ENCODE results near the gene STK32B. TPM values are rescaled to one million over a fixed set of nuclear protein-coding genes. Genes with fewer than 3 reads are reported as not detected.

STK32B gene
- total and polyA plus RNA-seq, 7 experiments from 2014 or later: 1.7 TPM; not detected in 6

GRCh38 chr4:5211282-5211839 lies 160.1 kb downstream of the STK32B start:
- H3K4me3 ChIP-seq (ENCODE audit: low read length): no peak overlapping the region
- H3K27me3 Mint-ChIP-seq: peaks cover 0 to 9% (median 7%) of the 10 kb centered on the region in 5 donors
- H3K36me3 ChIP-seq (ENCODE audit: control insufficient read depth in 2 of 3, insufficient read depth in 3 of 3, low read length in 3 of 3): no peaks in the 10 kb centered on the region
- no peak overlapping the region for H3K4me3 Mint-ChIP-seq
- no peaks in the 10 kb centered on the region for H3K4me1 ChIP-seq (ENCODE audit: control insufficient read depth in 2 of 2, insufficient read depth in 2 of 2, low read length in 2 of 2)
- H3K9me3 Mint-ChIP-seq: peaks cover 0 to 5% (median 0%) of the 10 kb centered on the region in 11 donors
- DNase-seq (no peak), ATAC-seq (no peak)
- H3K27me3 ChIP-seq (ENCODE audit: control insufficient read depth in 2 of 2, insufficient read depth in 2 of 2, low read length in 2 of 2): no peaks in the 10 kb centered on the region
- no peaks in the 10 kb centered on the region for H3K9me3 ChIP-seq (ENCODE audit: control insufficient read depth in 2 of 3, low read length in 3 of 3)
- CTCF ChIA-PET: no interaction called here
- no peak overlapping the region for H3K27ac Mint-ChIP-seq
- intact Hi-C loops (cut with micrococcal nuclease): no loop called here
- POLR2A ChIA-PET: no interaction called here
- no peak overlapping the region for H3K27ac ChIP-seq (ENCODE audit: low read depth, low read length)
- H3K36me3 Mint-ChIP-seq: no peaks in the 10 kb centered on the region
- H3K4me1 Mint-ChIP-seq: no peaks in the 10 kb centered on the region

DNA sequence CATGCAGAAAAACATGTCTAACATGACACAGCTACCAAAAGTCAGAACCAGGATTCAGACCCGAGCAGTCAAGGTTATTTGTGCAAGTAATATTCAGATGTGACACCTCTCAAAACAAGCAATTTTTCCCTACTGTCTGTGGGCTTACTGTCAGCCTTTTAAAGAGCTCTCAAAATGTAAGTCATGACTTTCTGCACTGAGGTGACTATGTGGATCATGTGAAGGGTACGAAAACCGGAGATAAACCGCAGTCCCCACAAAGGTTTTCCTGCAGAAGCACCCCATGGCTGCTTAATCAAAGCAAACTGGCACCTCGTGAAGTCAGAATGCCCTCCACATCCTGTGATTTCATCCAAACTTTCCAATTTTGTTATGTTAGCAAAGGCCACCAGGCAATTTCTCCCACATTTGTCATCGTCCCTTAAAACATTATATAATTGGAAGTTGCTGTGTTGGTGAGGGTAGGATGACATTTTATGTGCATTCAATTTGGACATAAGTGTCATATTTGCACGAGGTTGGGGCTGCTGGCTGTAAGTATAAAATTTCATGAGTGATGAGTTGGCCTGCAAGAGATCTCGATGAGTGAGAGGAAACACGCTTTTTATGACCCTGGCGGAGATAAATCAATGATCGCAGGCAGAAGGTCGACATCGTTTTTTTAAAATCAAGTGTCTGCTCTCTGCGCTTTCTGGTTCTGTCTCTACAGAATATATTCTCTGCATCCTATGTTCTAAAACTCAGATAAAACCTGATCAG lies 161.2 kb downstream of the STK32B start:
- H3K9me3 Mint-ChIP-seq: peaks cover 0 to 5% (median 0%) of the 10 kb centered on the region in 11 donors

GRCh38 chr4:5213087-5213595 lies 161.9 kb downstream of the STK32B start:
- Histone ChIP-seq H3K27me3 (ENCODE audit: control insufficient read depth in 2 of 2, insufficient read depth in 2 of 2, low read length in 2 of 2) (no peaks in the 10 kb centered on the region), H3K36me3 (ENCODE audit: control insufficient read depth in 2 of 3, insufficient read depth in 3 of 3, low read length in 3 of 3) (no peaks in the 10 kb centered on the region), H3K4me1 (ENCODE audit: control insufficient read depth in 2 of 2, insufficient read depth in 2 of 2, low read length in 2 of 2) (no peaks in the 10 kb centered on the region), H3K27ac (ENCODE audit: low read depth, low read length) (no peak overlapping the region), H3K4me3 (ENCODE audit: low read length) (no peak overlapping the region), H3K9me3 (ENCODE audit: control insufficient read depth in 2 of 3, low read length in 3 of 3) (no peaks in the 10 kb centered on the region)
- Mint-ChIP-seq H3K27me3 (peaks cover 0 to 12% (median 9%) of the 10 kb centered on the region in 5 donors), H3K36me3 (no peaks in the 10 kb centered on the region), H3K4me3 (no peak overlapping the region), H3K4me1 (no peaks in the 10 kb centered on the region), H3K27ac (no peak overlapping the region), H3K9me3 (peaks cover 0 to 5% (median 0%) of the 10 kb centered on the region in 11 donors)
- POLR2A ChIA-PET: interaction anchor here (0.8 kb wide), 1 partner anchor 278 kb away, joined by 3 read pairs; no protein-coding TSS in a partner anchor
- intact Hi-C loops (cut with micrococcal nuclease): no loop called here
- DNase-seq (no peak), ATAC-seq (no peak)
- CTCF ChIA-PET: no interaction called here

More for the DNA sequence above, 161.2 kb downstream of the STK32B start:
- H3K27ac ChIP-seq (ENCODE audit: low read depth, low read length): no peak overlapping the region
- ATAC-seq (no peak), DNase-seq (no peak)
- H3K4me1 ChIP-seq (ENCODE audit: control insufficient read depth in 2 of 2, insufficient read depth in 2 of 2, low read length in 2 of 2): no peaks in the 10 kb centered on the region
- Mint-ChIP-seq H3K4me3 (no peak overlapping the region), H3K27me3 (peaks cover 0 to 11% (median 9%) of the 10 kb centered on the region in 5 donors), H3K27ac (no peak overlapping the region), H3K36me3 (no peaks in the 10 kb centered on the region), H3K4me1 (no peaks in the 10 kb centered on the region)
- no peaks in the 10 kb centered on the region for H3K36me3 ChIP-seq (ENCODE audit: control insufficient read depth in 2 of 3, insufficient read depth in 3 of 3, low read length in 3 of 3)
- H3K4me3 ChIP-seq (ENCODE audit: low read length): no peak overlapping the region
- CTCF ChIA-PET: no interaction called here
- intact Hi-C loops (cut with micrococcal nuclease): no loop called here
- H3K9me3 ChIP-seq (ENCODE audit: control insufficient read depth in 2 of 3, low read length in 3 of 3): no peaks in the 10 kb centered on the region
- POLR2A ChIA-PET: interaction anchor here (0.8 kb wide), 1 partner anchor 277 kb away, joined by 3 read pairs; no protein-coding TSS in a partner anchor
- H3K27me3 ChIP-seq (ENCODE audit: control insufficient read depth in 2 of 2, insufficient read depth in 2 of 2, low read length in 2 of 2): no peaks in the 10 kb centered on the region

DNA sequence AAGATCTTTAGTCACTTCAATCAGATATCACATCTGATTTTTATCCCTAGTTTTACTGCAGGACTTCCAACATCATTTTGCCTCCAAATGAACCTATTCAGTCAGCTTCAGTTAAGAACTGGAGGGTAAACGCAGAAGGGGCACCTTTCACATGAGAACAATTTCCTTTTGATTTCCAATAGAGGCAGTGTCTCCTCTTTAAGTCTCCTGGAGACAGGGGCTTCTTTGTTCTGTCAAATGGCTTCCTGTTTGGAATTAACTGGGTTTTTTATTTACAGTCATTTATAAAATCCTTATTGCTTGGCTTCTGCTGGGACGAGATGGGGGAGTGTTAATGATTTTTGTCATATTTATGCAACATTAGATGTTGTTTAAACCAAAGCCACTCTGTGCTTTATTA lies 164.0 kb downstream of the STK32B start:
- DNase-seq: no peak
- Histone ChIP-seq H3K9me3 (ENCODE audit: control insufficient read depth in 2 of 3, low read length in 3 of 3) (no peaks in the 10 kb centered on the region), H3K27me3 (ENCODE audit: control insufficient read depth in 2 of 2, insufficient read depth in 2 of 2, low read length in 2 of 2) (no peaks in the 10 kb centered on the region), H3K27ac (ENCODE audit: low read depth, low read length) (no peak overlapping the region), H3K36me3 (ENCODE audit: control insufficient read depth in 2 of 3, insufficient read depth in 3 of 3, low read length in 3 of 3) (no peaks in the 10 kb centered on the region), H3K4me1 (ENCODE audit: control insufficient read depth in 2 of 2, insufficient read depth in 2 of 2, low read length in 2 of 2) (no peaks in the 10 kb centered on the region), H3K4me3 (ENCODE audit: low read length) (no peak overlapping the region)
- Mint-ChIP-seq H3K4me3 (no peak overlapping the region), H3K27ac (no peak overlapping the region), H3K27me3 (peaks cover 0 to 12% (median 5%) of the 10 kb centered on the region in 5 donors), H3K9me3 (peaks cover 0 to 9% (median 1%) of the 10 kb centered on the region in 11 donors), H3K4me1 (no peaks in the 10 kb centered on the region), H3K36me3 (no peaks in the 10 kb centered on the region)
- CTCF ChIA-PET: no interaction called here
- POLR2A ChIA-PET: no interaction called here
- intact Hi-C loops (cut with micrococcal nuclease): no loop called here
- ATAC-seq: no peak

DNA sequence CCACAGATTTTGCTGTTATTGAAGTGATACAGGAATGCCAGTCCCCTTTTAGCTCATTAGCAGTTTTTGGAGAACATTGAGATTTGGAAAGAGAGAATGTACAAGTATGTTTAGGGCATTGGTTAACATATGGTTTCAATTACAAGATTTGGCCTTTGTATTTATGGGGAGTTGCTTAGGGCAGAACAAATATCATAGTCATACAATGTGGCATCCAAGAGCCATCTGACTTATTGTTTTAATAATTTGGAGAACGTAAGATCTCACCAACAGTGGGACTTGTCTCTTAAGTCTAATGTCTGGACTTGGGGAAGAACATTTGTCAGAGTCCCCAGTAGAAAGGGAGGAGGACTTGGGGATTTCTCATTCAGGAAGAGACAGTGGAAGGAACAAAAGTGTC lies 166.1 kb downstream of the STK32B start:
- no peak for ATAC-seq
- ChIA-PET CTCF (no interaction called here), POLR2A (no interaction called here)
- Mint-ChIP-seq H3K27ac (no peak overlapping the region), H3K9me3 (peaks cover 5 to 24% (median 13%) of the 10 kb centered on the region in 11 donors), H3K36me3 (peaks cover 0 to 12% (median 0%) of the 10 kb centered on the region in 5 donors), H3K4me1 (no peaks in the 10 kb centered on the region), H3K27me3 (peaks cover 0 to 12% (median 0%) of the 10 kb centered on the region in 5 donors), H3K4me3 (no peak overlapping the region)
- Histone ChIP-seq H3K27me3 (ENCODE audit: control insufficient read depth in 2 of 2, insufficient read depth in 2 of 2, low read length in 2 of 2) (no peaks in the 10 kb centered on the region), H3K9me3 (ENCODE audit: control insufficient read depth in 2 of 3, low read length in 3 of 3) (peaks cover 0 to 5% (median 0%) of the 10 kb centered on the region in 3 experiments), H3K36me3 (ENCODE audit: control insufficient read depth in 2 of 3, insufficient read depth in 3 of 3, low read length in 3 of 3) (no peaks in the 10 kb centered on the region), H3K27ac (ENCODE audit: low read depth, low read length) (no peak overlapping the region), H3K4me3 (ENCODE audit: low read length) (no peak overlapping the region), H3K4me1 (ENCODE audit: control insufficient read depth in 2 of 2, insufficient read depth in 2 of 2, low read length in 2 of 2) (no peaks in the 10 kb centered on the region)
- DNase-seq: no peak
- intact Hi-C loops (cut with micrococcal nuclease): no loop called here

DNA sequence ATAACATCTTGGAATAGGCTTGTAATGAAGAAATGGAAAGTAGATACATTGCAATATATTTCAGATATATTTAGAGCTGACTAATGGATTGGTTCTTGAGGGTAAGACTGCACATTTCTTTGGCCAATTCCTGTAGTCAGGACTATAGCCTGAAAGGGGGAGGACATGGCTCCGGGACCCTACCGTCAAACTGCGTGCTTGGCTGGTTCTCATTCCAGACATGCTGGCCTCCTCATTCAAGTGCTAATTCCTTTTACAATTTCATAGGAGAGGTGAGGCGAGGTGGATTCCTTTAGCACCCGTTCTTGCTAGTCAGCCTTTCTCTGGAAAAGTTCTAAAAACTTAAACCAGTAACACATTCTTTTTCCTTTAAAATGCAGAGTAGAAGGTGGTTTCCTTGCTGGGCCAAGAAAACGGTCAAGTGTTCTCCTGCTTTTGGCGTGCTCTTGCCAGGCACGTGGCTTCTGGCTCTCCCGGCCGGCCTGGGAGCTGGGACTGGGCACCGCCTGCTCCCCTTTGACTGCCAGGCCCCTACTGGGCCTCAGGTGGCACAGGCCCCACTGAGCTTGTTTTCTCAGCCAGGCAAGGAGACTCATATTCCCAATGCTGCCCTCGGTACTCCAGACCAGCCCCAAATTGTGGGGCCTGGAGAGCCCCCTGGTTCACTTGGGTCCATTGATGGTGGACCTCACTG lies 167.2 kb downstream of the STK32B start:
- Histone ChIP-seq H3K27me3 (ENCODE audit: control insufficient read depth in 2 of 2, insufficient read depth in 2 of 2, low read length in 2 of 2) (no peaks in the 10 kb centered on the region), H3K36me3 (ENCODE audit: control insufficient read depth in 2 of 3, insufficient read depth in 3 of 3, low read length in 3 of 3) (no peaks in the 10 kb centered on the region), H3K27ac (ENCODE audit: low read depth, low read length) (no peak overlapping the region), H3K4me1 (ENCODE audit: control insufficient read depth in 2 of 2, insufficient read depth in 2 of 2, low read length in 2 of 2) (no peaks in the 10 kb centered on the region), H3K4me3 (ENCODE audit: low read length) (no peak overlapping the region), H3K9me3 (ENCODE audit: control insufficient read depth in 2 of 3, low read length in 3 of 3) (peaks cover 0 to 11% (median 0%) of the 10 kb centered on the region in 3 experiments)
- ChIA-PET CTCF (no interaction called here), POLR2A (no interaction called here)
- no peaks in the 10 kb centered on the region for H3K4me1 Mint-ChIP-seq
- H3K4me3 Mint-ChIP-seq: no peak overlapping the region
- DNase-seq (no peak), ATAC-seq (no peak)
- peaks cover 0 to 12% (median 0%) of the 10 kb centered on the region in 5 donors for H3K36me3 Mint-ChIP-seq
- peaks cover 6 to 29% (median 14%) of the 10 kb centered on the region in 11 donors for H3K9me3 Mint-ChIP-seq
- H3K27ac Mint-ChIP-seq: no peak overlapping the region
- intact Hi-C loops (cut with micrococcal nuclease): no loop called here
- H3K27me3 Mint-ChIP-seq: peaks cover 0 to 12% (median 0%) of the 10 kb centered on the region in 5 donors

Data from naive thymus-derived CD4-positive, alpha-beta T cell (primary cell).